ENCODE measurements around the gene ARHGEF7.

DNA sequence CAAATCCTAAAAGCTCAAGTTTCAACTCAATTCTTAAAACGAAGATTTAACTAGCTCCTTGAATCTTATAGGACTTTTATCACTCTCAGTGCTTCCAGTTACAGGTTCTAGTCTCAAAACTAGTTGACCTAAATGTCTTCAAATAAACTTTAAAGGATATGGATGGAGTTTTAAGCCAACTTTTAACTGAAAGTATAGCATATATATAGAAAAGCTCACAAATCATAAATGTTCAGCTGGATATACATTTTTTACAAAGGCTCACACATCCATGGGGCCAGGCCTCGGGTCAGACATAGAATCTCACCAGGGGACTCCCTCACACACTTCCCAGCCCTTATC lies 47.1 kb upstream of the ARHGEF7 start:
- TF ChIP-seq YY1 (IDR thresholded peaks at IDR 0.05; ENCODE audit: extremely low read depth, insufficient replicate concordance, low read depth, low read length) (no peak), ZBTB33 (IDR thresholded peaks at IDR 0.05; ENCODE audit: extremely low read depth, insufficient replicate concordance, low read length) (no peak), ZFX (IDR thresholded peaks at IDR 0.05) (no peak), CTCF (IDR thresholded peaks at IDR 0.05 in 2 of 3, conservative IDR thresholded peaks at IDR 0.05 in 1 of 3; ENCODE audit: borderline replicate concordance in 1 of 3, insufficient read depth in 1 of 3, low read depth in 2 of 3, low read length in 2 of 3) (no peak; a peak in 1 of 6 replicates), CEBPB (IDR thresholded peaks at IDR 0.05; ENCODE audit: low read depth) (no peak), POLR2AphosphoS5 (IDR thresholded peaks at IDR 0.05; ENCODE audit: low read depth, low read length) (no peak), JUND (IDR thresholded peaks at IDR 0.05) (no peak), EGR1 (IDR thresholded peaks at IDR 0.05; ENCODE audit: low read depth) (no peak), SP1 (IDR thresholded peaks at IDR 0.05; ENCODE audit: low read depth) (no peak), EZH2phosphoT487 (IDR thresholded peaks at IDR 0.05; ENCODE audit: borderline replicate concordance) (no peak), POLR2A (IDR thresholded peaks at IDR 0.05; ENCODE audit: borderline replicate concordance, extremely low read depth, insufficient read depth, insufficient read length) (no peak)
- TF ChIP-seq, protein P1, sequence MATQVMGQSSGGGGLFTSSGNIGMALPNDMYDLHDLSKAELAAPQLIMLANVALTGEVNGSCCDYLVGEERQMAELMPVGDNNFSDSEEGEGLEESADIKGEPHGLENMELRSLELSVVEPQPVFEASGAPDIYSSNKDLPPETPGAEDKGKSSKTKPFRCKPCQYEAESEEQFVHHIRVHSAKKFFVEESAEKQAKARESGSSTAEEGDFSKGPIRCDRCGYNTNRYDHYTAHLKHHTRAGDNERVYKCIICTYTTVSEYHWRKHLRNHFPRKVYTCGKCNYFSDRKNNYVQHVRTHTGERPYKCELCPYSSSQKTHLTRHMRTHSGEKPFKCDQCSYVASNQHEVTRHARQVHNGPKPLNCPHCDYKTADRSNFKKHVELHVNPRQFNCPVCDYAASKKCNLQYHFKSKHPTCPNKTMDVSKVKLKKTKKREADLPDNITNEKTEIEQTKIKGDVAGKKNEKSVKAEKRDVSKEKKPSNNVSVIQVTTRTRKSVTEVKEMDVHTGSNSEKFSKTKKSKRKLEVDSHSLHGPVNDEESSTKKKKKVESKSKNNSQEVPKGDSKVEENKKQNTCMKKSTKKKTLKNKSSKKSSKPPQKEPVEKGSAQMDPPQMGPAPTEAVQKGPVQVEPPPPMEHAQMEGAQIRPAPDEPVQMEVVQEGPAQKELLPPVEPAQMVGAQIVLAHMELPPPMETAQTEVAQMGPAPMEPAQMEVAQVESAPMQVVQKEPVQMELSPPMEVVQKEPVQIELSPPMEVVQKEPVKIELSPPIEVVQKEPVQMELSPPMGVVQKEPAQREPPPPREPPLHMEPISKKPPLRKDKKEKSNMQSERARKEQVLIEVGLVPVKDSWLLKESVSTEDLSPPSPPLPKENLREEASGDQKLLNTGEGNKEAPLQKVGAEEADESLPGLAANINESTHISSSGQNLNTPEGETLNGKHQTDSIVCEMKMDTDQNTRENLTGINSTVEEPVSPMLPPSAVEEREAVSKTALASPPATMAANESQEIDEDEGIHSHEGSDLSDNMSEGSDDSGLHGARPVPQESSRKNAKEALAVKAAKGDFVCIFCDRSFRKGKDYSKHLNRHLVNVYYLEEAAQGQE (IDR thresholded peaks at IDR 0.05; ENCODE audit: low read depth), result no peak
- TF ChIP-seq, protein P2, sequence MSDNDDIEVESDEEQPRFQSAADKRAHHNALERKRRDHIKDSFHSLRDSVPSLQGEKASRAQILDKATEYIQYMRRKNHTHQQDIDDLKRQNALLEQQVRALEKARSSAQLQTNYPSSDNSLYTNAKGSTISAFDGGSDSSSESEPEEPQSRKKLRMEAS (IDR thresholded peaks at IDR 0.05), result no peak
